CD4-positive, alpha-beta T cell treated with Interleukin-15 for 1 hour (primary cell): Measurements from ENCODE around the gene PPP1R18.
"Not testable (repeated sequence)": the region's sequence is repeated elsewhere in the genome, so short reads cannot be mapped to it uniquely, and the experiment has no call there.

ENCODE experiments used
- DNase-seq: peaks from one replicate; pipeline ENCODE4 v3.0.0-alpha.2; 2020

The PPP1R18 gene

DNA sequence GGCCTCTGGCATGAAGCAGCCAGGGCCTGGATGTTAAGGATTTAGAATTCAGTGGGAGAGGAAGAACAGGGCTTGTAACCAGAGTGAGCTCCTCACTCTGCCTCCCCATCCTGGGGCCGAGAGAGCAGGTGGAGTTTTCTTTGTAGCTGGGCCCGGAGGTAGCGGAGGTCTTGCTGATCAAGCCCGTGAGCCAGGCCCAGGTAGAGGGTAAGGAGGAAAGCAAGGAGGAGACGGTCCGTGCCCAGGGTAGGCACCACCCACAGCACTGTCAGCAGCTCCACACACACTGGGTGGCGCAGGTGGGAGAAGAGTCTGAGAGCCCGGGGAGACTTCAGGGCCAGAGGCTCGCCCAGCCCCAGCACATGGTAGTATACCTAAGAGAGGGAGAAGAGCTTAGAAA, 2.1 kb upstream of the PPP1R18 start:
- peak; percentile 44 for DNase-seq

DNA sequence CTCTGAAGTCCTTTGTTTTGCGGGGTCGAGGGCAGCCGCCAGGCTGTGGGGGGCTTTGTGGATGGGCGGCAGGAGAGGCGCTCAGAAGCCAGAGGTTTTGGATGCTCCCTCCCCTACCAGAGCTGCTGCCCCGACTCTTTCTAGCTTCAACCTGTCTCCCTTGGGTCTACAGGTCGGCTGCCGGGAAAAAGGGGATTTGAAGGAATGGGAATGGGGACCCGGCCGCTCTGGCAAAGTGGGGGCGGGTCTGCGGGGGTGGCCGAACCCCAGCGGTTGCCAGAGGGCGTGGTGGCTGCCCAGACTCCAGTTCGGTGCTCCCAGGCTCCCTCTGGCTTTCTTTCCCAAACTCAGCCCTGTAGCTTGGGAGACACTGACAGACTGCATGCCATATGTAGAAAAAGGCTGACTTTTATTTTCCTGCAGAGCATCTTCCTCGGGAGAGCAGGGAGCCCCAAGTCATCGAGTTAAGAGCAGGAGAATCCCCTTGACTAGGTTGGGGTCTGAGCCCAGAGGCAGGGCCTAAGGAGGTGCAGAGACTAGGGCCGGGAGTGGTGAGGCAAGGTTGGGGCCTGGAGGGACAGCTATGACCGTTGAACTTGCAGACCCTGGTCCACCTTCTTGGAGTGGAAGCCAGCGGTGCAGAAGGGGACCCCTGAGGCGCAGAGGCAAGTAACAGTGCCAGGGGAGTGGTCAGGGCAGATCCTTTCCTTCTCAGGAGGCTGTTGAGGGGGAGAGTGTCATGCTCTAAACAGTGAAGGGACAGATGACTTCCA, 1.4 kb upstream of the PPP1R18 start:
- no peak for DNase-seq

DNA sequence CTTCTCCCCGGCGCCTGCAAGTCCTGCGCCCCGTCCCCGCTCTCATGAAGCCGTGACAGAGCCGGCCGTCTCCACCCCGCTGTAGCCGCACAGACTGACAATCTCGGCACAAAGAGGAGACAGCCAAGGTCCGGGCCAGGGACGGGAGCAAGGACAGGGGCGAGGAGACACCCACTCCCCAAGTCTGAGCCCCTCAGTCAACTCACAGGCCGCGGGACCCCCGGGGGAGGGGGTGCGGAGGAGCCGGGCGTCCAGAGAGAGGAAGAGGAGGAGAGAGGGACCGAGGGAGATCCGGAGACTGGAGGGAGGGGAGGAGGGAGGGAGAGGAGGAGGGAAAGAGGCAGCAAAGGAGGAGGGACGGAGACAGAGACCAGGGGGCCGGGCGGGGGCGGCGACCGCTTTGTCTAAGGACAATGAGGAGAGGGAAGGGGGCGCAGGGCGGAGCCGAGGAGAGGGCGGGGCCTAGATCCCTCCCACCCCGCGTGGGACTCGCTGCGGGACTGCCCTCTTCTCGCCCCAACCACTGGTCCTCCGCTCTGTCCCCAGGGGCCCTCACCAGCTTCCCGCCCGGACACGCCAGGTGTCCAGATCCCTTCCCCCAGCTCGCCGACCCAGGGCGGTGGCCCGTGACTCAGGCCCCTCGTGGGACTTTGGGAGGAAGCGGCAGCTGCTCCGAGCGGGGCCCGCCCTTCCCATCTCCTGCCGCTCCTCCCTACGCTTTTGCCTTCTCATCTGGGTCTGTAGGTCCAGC, 638 bp upstream of the PPP1R18 start:
- peak; percentile 90 for DNase-seq

DNA sequence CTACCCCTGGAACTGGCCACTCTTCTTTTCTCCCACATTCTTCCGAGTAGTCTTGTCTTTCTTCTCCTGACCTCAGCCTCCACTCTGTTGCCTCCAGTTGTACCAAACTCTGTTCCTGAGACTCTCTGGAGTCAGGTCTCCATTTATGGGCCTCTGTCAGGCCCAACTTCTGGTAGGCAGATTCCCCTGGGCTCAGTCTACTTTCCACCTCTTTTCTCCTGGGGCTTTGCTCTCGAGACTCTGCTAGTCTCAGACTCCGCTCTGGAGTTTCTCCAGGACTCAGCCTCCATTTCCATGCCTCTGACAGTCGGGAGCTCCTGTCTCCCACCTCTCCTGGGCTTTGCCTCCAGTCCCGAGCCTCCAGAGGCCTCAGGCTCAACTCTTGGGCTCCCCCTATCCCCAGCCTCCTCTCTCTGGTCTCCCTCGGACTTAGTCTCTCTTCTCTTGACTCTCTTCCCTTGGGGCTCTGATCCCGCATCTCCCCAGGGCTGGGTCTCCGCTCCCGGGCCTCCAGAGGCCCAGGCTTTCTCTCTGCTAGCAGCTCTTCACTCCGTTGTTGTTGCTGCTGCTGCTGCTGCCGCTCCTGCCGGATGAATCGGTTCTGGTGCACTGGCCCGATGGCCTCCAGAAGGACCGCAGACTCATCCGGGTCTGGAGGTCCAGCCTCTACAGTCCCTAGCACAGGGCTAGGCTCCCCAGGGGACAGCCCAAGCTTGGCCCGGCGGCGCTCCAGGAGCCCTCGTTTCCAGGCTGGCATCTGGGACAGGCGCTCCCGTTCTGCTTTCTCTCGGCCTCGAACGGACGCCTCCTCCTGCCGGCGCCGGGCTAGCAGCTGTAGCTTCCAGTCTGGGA, 1.1 kb downstream of the PPP1R18 start:
- DNase-seq = peak; percentile 30

DNA sequence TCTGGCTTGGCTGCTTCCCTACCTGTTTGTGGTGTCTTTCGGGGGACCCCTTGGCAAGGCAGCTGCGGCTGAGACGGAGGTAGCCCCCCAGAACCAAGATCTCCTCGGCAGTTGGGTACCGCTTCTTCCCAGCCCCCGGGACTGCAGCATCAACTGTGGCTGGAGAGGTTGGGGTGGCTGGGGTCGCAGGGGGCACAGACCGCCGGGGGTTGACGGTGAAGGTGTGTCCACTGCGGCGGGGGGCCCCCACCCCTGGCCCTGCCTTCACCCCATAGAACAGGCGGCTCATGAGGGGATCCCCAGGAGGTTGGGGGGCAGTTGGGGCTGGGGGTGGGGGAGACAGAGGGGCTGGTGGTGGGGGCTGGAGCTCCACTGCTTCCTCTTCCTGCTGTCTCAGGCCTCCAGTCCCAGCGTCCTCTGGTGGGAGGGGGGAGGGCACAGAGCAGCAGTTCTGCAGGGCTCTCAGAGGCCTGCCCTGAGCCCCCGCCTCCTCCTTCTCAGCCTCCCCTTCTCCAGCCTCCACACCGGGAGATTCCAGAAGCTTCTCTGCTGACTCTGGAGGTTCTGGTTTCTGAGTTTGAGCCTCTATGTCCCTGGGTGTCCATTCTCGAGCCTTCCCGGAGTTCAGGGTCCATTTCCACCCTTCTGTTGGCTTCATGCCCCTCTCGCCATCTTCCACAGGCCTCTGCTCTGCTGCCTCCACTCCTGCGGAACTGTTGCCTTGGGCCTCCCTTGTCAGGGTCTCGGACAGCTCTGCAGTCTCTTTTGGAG, 1.9 kb downstream of the PPP1R18 start:
- peak; percentile 64 for DNase-seq

DNA sequence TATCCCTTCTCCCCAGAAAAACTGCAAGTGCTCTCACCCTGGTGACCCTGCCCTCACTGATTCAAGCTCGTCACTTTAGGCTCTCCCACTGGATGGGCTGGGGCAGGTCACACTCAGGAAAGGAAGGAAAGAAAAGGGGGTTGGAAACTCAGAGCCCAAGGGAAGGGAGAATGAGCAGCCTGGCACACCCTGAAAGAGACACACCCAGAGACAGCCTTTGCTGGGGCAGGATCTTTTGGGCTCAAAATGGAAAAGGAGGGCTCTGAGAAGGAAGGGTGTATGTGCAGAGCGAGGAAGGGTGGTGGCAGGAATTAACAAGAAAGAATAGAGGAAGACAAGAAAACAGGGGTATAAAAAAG, 2.5 kb downstream of the PPP1R18 start:
- DNase-seq = no peak

DNA sequence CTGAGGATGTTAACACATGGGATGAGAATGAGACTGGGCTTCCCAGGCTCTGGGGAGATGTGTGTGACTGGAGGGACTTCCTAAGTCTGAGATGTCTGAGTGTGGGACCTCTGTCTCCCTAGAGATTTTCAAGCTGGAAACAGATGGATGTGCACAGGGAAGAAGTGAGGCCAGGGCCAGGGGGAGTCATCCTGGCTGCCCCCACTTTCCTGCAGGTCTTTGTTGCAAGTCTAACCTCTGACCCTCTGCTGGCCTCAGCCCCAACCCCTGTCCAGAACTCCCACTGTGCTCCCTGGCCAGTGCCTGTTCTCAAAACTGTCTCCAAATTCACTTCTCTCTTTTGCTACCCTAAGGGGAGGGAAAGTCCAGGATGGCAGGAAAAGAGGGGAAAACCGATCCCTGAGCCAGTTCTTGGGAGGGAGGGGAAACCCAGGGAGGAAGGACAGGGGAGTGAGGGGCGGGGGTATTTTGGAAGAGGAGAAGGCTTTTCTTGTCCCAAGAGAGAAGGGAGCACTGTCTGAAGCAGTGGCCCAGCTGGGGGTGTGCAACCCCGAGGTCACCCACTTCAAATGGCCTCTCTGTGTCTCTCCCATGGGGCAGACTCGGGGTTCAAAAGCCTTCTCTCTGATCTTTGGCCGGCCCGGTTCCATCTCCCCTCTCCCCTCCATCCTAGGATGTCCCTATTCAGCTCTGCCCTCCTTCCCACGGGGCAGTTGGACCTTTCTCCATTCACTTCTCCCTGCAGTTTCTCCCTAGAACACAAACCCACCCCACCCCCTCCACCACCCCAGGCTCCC, 3.1 kb downstream of the PPP1R18 start:
- no peak for DNase-seq

DNA sequence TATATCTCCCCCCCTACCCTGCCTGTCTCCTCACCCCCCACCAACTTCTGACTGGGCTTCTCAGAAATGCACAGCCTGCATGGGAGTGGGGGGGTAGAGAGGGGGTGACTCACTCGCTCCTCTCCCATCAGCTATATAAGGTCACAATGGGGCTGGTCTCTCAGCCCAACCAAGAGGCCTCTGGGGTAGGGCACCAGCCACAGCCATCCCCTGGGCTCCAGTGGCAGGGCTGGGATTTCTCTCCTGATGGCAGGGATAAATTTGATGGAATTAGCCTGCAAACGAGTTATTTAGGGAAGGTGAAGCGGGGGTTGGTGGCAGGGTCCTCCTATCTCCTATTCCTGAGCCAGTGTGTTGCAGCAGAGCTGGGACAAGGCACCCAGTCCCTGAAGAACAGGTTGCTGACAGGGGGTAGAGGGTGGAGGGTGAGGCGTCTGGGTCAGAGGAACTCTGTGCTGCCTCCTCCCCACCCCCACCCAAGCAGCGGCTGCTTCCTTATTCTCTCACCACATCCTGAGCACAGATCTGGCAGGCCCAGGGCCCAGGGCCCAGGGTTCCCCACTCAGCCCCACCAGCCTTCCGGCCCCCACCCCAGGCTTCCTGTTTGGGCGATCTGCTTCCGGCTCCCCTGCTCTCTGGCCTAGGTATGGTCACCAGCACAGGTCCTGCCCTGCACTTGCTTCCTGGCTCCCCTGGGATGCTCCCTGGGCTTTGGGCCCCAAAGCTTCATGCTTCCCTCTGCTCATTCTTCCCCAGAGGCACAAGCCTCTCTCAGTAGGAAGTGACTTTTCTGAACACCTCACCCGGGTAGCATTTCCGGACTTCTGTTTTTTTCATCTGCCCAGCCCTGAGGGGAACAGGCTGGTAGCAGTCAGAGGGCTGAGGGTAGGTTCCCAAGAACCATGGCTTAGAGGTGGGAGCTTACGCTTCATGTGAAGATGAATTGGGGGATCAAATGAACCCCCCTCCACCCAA, 4.0 kb downstream of the PPP1R18 start:
- DNase-seq = peak; percentile 94

DNA sequence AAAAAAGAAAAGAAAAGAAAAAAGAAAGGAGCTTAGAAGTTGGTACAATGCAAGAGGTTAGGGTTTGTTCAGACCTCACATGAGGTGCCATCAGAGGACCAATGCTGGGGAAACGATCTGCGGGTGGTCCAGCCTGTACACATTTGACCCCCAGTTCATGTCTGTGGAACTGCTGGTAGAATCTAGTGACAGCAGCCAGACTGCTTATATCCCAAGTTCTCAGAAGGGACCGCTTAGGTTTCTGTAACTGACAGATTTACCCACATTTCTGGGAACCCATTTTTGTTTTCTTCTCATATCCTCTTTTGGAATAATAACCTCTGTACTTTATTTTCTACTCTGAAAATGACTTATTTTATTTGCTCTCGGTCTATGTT, 4.7 kb downstream of the PPP1R18 start:
- DNase-seq = peak; percentile 24

DNA sequence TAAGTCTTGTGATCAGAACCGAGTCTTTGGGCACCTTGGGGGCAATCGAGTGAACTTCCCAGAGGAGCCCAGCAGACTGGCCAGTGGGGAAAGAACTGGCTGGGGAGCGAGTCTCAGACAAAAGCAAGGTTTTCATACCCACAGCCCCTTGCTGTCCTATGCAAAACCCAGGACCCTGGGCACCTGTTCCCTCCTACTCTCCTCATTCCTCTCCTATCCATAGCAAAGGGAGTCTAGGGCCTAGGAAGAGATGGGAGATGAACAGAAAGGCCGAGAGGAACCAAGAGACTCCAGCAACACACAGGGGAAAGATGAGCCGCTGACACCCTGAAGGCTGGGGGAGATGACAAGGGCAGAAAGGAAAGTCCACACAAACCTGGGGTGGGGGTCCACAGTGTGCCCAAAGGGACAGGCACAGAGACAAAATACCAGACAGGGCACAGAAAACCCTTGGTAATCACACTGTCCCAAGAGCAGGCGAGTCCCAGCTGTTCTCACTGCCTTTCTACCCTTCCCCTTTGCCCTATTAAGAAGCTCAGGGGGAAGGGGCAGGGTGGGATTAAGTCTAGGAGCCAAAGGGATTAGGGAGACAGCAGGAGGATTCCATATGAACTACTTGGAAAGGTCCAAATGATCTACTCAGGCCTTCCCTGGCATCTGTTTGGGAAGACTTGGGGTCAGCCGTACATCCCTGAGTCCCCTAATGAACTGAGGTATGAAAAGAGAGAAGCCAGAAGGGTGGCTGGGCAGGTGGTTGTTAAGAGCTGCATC, 6.5 kb downstream of the PPP1R18 start:
- no peak for DNase-seq

DNA sequence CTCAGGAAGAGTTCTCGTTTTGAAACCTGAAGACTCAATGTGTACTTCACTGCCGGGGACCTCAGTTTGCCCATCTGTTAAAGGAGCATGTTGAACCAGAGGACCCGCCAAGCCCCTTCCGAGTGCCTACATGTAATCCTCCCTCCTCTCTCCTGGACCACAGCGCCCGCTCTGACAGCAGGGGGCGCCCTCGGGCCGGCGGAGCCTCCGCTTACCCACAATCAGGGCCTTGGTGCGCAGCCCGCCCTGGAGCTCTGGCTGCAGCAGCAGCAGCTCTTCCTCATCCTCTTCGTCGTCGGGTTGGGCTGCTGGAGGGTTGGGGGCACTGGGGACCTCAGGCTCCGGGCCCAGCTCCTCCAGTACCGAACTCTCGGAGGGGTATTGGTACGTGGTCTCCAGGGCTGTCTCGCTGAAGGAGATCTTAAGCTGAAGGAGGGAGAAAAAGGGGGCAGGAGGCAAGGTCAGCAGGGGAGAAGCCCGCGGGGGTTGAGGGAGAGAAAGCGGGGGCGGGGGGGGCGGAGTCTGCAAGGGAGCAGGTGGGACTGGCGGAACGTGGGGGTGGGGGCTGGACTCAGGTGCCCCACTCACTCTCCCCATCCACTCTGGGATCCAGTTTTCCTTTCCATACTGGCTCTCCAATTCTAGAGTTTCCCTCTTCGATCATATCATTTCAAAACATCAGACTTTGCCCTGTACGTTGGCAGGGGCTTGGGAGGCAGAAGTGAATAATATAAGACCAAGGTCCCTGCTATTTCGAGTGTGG, 7.3 kb downstream of the PPP1R18 start:
- peak; percentile 90 for DNase-seq

DNA sequence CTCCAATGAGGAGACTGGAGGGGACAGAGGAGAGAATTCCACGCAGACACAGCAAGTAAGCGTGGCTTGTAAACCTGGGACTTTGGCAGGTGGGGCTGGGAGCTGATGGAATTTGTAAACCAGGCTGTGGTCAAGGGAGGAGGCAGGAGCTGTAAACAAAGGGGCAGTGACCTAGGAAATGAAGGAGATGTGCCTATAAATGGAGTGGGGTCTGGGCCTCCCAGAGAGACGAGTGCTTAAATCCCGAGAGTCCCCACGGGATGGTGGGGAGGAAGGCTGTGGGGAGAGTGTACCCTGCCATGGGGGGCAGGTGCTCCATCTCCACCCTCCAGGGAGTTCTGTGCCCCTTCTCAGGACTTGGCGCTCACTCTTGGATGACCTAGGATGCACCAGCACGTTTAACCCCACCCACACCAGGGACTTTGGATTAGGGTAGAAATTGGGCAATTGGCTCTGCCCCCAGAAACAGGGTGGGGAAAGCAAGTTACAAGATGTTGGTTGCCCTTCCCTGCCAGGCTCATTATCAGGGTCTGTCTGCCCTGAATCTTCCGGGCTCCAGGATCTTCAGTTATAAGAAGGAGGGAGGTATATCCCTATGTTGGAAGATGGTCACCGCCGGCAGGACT, 9.7 kb downstream of the PPP1R18 start:
- no peak for DNase-seq

DNA sequence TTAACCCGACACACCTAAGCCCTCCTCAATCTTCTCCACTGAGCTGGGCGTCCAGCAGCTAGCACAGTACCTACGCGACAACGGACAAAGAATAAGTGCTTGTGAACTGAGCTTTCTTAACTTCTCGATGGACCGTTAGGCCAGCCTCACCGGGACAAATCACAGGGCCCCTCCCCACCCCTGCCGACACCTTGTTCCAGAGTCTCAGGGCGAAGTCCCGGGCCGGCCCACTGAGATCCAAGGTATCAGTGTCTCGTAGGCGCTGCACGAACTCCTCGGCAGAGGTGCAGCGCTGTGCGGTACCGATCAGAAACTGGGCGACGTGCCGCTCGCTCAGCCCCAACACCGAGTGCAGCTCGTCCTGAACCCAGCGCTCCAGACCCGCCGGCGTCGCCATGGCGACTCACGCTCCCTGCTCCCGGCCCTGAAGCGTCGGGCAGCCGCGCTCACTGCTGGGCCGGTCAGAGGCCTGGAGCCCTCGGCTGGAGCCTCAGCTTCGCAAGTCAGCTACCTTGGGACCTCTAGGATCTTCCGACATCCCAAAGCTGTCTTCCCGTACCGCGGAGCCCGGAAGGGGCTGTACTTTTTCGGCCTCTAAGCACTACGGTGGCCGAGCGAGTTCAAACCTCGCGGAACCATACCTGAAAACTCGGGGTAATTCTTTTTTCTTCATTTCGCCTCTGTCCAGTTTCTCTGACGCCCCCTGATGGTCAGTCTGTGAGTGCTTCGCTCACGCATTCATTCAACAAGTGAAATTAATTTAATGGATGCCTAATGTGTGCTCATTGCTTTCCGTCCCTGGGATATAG, 13.8 kb downstream of the PPP1R18 start, which contains the start of gene DHX16:
Gene DHX16, minus strand, starts transcription at position 562 of the 809 bp plus-strand sequence. Its CDS starts 165 bp downstream, at position 397.
- DNase-seq = peak; percentile 91

DNA sequence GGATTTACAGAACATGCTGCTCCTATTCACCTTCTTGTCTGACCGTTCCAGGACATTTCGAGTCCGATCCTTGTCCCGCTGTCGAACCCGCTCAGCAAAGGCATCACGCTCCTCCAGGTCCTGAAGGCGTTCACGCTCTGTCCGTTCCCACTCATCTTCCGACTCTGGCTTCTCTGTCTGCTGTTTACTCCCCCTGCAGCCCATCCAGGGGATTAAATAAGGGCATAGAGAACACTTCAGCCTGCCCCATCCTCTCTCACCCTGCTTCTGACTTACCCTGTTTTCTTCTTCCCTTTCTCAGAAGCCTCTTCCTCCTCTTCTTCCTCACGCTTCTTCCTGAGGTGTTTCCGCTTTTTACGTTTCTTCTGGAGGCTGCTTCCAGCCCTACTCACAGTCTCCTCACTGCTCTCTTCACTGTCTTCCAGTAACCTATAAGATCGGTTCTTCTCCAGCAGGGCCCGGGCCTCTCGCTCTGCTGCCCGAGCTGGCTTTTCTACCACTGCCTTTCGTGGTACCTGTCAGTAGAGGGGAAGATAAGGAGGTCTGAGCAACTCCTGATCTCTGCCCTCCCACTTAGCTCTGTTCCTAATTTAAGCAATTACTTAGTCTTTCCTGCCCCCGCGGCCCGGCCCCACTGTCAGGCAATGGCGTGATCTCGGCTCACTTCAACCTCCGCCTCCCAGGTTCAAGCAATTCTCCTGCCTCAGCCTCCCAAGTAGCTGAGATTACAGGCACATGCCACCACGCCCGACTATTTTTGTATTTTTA, 15.5 kb downstream of the PPP1R18 start:
- no peak for DNase-seq

DNA sequence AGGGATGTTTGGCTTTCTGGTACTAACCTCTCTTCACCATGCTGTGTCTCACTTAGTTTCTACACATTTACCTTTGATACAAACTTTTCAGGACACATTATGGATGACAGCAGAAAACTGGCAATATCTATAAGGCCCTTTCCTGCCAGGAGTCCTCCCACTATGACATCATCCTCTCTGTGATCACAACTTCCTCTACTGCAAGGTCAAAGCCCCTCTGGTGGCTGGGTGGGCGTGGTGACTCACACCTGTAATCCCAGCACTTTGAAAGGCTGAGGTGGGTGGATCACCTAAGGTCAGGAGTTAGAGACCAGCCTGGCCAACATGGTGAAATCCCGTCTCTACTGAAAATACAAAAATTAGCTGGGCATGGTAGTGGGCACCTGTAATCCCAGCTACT, 20.1 kb downstream of the PPP1R18 start:
- not testable (repeated sequence) for DNase-seq

DNA sequence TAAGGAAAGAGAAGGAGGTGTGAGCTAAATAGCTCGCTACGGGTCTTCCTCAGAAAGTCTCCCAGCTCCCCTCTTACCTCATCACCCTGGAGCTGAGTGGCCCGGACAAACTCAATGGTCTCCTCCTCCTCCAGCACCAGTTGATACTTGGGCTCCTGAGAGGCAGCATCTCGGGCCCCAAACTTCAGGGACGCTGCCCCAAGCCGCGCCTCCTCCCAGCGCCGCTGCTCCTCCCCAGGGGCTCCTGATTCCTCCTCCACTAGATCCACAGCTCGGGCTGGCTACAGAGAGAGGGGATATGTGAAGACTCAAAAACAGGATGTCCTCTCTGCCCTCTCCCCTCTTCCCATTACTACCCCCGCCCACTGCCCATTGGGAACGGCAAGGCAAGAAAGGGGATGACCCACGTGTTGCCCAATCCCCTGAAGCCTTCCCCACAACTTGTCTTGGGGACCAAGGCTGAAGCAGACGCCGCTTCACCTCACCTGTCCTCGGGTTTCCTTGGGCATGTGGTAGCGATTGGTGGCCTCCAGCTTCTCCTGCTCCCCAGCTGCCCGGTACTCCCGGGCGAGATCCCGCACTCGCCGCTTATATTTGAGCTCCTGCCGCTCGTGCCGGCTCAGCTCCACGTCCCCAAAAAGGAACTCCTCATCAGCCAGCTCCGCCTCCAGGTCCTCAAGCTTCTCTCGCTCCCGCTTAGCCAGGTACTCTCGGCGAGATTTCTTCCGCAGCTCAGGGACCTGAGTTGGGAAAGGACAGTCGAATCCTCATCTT, 21.3 kb downstream of the PPP1R18 start:
- no peak for DNase-seq
